Measurements from ENCODE around the gene ARSG.
A peak's percentile ranks its signal among the peaks of the same experiment; 100 is the strongest.
"Not testable (repeated sequence)": the region's sequence is repeated elsewhere in the genome, so short reads cannot be mapped to it uniquely, and the experiment has no call there.

The ARSG gene

DNA sequence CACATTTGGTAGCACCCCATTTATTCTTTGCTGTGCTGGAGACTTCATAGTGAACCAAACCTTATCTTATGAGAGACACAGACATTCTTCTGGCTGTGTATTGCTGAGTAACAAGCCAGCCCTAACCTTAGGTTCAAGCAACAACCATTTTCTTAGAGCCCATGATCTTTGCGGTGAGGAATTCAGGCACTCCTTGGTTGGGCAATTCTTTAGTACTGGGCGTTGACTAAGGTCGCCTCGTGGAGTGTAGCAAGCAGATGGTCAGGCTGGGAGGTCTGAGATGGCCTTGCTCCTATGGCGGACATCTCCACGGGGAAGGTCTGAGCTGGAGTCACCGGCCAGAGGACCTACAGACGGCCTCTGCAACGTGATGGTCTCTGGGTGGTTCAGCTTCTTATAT is 43.1 kb downstream of the ARSG start:
- DNase-seq: no peak

DNA sequence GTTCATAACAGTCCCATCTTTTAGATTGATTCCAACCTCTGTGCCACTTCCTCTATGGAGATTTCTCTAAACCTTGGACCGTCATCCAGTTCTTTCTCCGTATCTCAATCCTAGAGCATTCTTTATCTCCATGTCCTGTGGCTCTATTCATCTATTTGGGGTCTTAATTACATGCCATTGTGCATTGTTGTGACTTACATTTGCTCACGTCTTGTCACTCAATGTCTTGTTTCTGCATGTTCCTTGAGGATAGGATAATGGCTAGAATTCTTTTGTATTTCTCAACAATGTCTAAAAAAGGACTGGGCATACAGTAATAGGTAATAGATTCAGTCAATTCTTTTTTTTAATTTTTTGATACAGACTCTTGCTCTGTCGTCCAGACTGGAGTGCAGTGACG is 50.2 kb downstream of the ARSG start:
- no peak for DNase-seq

DNA sequence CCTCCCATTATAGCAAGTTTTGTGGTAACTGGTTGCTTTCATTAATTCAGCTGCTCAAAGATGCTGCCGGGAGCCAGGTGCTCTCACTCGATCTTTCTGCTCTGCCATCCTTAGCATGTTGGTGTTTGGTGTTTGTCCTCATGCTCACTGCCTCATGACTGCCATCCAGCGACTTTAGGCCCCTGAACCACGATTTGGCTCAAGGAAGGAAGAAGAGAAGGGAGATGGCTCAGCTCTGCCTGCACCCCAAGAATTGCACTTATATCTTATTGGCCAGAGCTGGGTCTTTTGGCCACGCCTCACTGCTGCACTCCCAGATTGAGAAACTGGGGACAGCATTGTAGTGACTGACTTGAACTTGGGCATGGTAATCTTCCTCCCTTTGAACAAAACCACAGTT is 52.7 kb downstream of the ARSG start:
- DNase-seq: no peak

DNA sequence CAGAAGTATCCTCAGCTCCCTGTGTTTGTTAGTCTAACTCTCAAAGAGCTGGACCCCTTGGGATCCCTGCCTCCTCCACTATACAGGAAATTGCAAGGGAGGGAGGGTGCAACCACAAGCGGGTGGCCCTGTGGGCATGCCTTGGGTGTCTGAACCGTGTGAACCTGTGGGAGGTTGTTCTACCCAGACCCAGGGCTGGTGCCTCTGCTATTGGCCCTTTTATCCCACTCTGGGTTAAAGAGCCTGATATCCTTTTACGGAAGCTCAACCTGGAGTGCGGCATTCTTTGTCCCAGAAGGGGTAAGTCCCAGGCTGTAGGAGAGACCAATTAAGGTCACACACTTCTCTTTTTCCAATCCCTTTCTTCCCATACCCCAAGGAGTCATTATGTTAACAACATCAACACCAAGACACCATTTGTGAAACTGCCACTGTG is 53.4 kb downstream of the ARSG start:
- no peak for DNase-seq

DNA sequence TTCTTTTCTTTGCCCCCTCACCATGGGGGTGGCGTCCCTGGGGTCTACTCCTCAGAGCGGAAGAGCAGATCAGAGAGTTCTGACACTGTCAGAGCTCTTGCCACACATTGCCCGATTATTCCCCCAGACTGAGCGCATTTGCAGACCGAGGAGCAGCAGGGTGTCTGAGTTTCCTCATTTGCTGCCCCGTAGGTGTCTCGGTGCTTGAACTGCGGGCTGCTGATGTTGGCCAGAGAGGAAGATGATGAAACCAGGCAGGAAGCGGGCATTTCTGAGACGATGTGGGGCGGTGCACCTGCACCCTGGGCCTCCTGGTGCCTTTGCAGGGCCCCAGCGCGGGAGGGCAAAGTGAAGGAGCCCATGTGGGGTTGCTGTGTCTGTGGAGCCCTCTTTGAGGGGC is 55.2 kb downstream of the ARSG start:
- DNase-seq: no peak

DNA sequence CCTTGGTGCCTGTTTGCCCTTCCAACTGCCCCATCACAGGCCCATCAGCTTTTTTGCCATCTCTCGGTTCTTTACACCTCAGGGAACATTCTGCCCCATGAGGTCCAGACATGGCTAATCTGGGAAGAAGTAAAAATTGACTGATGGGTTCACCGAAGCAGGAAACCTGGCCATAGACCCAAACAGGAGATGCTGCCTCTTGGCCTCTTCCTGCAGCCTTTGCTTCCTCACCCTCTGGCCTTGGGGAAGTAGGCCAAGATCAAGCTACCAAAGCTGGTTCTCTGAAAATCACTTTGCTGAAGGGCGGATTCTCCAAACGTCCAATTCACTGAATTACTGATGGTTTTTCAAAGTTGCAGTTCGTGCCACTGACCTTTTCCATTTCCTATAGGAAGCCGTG is 56.1 kb downstream of the ARSG start:
- no peak for DNase-seq

DNA sequence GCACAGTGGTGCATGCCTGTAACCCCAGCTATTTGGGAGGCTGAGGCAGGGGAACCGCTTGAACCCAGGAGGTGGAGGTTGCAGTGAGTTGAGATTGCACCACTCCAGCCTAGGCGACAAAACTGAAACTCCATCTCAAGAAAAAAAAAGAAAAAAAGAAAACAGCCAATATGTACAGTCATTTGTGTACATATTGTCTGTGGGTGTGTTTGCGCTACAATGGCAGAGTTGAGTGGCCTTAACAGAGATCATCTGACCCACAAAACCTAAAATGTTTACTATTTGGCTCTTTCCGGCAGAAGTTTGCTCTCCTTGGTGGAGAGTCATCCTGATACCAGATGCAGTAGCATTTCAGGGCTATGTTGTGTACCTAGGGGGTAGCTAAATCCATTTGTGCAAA is 57.9 kb downstream of the ARSG start:
- no peak for DNase-seq

DNA sequence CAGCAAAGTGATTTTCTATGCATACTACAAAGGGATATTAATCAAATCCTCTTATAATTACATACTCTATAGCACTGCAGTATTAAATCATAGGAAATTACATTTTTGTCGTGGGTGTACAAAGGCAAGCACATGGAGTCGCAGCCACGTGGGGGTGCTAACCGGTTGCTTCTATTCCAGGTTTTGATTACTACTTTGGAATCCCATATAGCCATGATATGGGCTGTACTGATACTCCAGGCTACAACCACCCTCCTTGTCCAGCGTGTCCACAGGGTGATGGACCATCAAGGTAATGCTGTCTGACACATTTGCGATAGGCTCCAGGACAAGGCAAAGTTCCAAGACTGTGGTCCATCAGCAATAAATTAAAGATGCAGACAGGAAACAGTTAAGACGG is 60.1 kb downstream of the ARSG start:
- DNase-seq: no peak

DNA sequence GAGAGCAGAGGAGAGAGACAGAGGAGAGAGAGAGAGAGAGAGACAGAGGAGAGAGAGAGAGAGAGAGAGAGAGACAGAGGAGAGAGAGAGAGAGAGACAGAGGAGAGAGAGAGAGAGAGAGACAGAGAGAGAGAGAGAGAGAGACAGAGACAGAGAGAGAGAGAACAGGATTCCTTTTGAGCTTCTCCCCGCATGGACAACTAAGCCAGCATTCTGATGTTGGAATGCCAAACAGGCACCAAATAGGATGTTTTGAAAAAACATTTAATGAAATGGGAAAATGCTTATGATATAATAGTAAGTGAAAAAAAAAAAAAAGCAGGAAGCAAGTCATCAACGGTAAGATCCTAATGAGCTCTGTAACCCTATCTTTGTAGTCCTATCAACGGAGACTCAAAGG is 60.7 kb downstream of the ARSG start:
- no peak for DNase-seq

DNA sequence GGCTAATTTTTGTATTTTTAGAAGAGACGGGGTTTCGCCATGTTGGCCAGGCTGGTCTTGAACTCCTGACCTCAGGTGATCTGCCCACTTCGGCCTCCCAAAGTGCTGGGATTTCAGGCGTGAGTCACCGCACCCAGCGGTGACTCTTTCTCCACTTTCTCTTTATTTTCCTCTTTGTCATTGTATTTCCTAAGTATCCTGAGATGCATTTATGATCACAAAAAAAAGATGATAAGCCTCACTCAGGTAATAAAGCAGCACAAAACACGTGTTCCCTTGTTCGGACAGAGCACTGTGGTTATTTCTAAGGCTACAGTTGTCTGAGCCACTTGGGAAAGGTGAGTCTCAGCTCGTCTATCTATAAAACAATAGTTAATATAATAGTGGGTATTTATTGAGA is 61.4 kb downstream of the ARSG start:
- DNase-seq: not testable (repeated sequence)

DNA sequence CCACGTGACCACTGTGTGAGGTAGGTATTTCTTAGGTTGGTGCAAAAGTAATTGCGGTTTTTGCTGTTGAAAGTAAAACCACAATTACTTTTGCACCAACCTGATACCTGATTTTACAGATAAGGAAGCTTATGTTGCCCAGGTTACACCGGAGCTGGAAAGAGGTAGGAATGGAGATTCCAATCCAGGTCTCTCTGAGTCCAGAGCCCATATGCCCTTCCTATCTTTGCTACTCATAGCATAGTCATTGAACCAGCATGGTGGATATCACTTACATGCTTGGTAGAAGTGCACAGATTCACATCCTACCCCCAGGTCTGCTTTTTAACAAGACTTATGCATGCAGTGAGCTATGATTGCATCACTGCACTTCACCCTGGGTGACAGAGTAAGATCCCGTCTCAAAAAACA is 61.8 kb downstream of the ARSG start:
- DNase-seq: no peak

DNA sequence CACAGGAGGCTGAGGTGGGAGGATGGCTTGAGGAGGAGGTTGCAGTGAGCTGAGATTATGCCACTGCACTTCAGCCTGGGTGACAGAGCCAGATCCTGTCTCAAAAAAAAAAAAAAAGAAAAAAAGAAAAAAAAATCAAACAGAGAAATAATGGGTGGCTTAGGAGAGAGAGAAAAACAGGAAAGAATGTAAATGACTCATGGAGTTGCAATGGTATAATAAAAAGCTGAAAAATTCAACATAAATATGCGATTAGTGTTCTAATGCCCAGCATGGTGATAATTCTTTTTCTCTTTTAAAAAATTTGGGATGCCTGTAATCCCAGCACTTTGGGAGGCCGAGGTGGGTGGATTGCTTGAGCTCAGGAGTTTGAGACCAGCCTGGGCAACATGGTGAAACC is 63.0 kb downstream of the ARSG start:
- not testable (repeated sequence) for DNase-seq

DNA sequence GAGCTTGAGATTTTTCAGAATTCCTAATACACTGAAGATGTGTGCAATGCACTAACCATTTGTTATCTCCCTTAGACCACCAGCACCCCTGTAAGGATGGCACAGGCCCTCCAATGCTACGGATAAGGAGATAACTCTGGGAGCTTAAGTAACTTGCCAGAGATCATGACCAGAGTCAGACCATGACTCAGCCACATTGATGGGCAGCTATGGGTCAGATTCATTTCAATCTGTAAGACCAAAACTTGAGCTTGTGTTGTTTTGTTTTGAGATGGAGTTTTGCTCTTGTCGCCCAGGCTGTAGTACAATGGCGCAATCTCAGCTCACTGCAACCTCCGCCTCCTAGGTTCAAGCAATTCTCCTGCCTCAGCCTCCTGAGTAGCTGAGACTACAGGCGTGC is 63.8 kb downstream of the ARSG start:
- not testable (repeated sequence) for DNase-seq

DNA sequence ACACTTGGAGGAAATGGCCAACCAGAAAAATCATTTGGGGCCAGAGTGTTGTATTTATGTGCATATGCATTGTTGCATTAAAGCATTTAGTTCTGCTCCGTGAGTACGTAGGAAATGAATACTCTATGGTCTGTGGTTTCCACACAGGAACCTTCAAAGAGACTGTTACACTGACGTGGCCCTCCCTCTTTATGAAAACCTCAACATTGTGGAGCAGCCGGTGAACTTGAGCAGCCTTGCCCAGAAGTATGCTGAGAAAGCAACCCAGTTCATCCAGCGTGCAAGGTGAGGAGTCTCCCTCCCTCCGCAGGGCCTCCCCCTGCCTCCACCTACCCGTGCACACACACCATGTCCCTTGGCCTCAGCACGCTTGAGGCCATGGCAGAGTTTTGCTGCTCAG is 65.2 kb downstream of the ARSG start:
- DNase-seq: no peak

DNA sequence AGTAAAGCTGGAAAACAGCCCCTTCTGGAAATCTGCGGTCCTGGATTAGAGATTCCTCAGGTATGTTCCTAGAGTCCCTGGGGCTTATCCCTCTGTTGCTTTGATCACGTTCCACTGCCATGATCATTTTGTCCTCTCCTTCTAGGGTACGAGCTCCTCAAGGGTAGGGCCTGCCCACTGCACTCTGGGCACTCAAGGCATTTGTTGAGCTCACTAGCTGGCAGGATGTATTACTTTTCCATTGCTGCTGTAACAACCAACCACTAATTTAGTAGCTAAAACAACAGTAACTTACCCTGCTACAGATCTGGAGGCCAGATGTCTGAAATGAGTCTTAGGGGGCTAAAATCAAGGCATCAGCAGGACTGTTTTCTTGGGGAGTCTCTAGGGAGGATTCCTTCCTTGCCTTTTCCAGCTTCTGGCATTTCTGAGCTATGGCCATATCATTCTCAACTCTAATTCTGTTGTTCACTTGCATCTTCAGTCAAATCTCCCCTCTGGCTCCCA is 65.7 kb downstream of the ARSG start:
- no peak for DNase-seq

DNA sequence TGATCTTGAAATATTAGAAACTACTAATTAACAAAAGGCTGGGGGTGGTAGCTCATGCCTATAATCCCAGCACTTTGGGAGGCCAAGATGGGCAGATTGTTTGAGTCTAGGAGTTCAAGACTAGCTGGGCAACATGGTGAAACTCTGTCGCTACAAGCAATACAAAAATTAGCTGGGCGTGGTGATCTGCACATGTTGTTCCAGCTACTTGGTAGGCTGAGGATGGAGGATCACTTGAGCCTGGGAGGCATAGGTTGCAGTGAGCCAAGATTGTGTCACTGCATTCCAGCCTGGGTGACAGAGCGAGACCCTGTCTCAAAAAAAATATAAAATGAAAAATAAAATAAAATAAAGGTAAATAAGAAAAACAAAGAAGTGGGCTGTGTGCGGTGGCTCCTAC is 66.6 kb downstream of the ARSG start:
- DNase-seq: no peak

DNA sequence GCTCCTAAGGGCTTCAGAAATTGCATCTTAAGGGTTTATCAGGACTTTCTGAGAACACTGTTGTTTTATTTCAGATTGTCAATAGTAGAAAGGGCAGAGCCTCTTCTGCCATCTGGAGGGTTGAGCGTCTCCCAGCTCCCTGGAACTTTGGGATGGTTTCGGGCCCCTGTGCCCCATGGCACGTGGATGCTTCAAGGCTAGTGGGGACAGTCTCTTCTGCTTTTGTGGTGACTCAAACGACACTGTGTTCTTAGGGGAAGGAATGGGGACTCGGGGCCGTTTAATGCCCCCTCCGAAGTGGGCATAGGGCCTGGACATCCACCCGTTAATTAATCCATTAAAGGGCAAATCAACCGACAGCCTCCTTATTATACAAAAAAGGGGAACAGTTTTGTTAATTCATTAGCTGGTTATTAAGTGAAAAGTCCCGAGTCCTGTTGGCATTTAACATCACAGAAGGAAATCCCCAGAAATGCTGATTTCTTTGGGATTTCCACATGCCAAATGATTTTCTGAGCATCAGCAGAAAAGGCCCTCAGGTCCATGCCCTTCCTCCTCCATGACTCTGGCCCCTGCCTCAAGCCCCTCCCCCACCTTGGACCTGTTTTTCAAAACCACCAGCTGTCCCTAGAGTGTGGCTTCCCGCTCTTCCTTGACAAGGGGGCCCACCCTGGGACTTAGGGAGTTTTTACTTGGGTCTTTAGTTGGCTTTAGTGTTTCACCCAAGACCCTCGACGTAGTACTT is 68.7 kb downstream of the ARSG start:
- no peak for DNase-seq

DNA sequence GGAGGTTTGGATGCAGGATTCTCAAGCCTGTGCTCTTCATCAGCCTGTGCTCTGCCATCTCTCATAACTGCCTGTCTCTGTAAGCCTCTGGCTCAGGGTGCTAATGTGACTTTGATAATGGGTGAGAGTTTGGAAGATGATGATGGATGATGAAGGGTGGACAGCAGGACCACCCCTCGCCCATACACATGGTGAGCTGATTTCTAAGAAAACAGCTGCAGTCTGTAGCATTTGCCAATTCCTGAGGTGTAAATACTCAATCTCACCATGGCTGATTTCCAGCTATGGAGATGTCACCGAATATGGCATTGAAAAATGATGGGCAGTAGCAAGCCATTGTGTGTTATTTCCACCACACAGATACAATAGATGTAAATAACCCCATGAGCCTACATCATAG is 74.2 kb downstream of the ARSG start:
- DNase-seq: no peak

DNA sequence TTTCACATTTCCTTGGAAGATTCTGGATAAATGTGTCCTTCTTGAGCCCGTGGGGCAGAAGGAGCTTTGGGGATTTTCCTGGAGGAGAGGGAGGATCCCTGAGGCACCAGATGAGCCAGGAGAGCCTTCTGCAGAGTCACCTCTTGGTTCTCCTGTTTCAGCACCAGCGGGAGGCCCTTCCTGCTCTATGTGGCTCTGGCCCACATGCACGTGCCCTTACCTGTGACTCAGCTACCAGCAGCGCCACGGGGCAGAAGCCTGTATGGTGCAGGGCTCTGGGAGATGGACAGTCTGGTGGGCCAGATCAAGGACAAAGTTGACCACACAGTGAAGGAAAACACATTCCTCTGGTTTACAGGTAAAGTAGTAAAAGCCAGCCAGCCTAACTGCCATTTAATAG is 77.1 kb downstream of the ARSG start:
- DNase-seq: no peak

DNA sequence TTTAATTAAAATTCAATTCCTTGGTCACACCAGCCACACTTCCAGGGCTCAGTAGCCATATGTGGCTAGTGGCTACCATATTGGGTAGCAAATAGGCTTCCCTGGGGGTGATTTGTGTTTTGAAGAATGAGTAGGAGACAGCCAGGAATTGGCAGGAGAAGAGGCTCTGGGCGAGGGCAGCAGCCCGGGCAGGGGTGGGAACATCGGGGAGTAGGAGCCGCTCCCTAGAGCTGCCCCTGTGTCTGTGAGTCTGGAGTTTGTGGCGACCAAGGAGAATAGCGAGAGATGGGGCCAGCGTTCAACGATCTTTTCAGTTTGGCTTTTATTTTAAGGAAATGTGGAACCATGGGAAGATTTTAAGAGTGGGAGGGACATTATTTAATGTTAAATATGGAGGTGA is 84.3 kb downstream of the ARSG start:
- DNase-seq: no peak

DNA sequence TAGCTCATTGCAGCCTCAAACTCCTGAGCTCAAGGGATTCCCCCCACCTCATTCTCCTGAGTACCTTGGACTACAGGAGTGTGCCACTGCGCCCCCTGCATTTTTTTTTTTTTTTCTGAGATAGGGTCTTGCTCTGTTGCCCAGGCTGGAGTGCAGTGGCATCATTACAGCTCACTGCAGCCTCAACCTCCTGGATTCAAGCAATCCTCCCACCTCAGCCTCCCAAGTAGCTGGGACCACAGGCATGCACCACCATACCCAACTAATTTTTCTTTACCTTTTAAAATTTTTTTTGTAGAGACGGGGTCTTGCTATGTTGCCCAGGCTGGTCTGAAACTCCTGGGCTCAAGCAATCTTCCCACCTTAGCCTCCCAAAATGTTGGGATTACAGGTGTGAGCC is 84.9 kb downstream of the ARSG start:
- DNase-seq: not testable (repeated sequence)

DNA sequence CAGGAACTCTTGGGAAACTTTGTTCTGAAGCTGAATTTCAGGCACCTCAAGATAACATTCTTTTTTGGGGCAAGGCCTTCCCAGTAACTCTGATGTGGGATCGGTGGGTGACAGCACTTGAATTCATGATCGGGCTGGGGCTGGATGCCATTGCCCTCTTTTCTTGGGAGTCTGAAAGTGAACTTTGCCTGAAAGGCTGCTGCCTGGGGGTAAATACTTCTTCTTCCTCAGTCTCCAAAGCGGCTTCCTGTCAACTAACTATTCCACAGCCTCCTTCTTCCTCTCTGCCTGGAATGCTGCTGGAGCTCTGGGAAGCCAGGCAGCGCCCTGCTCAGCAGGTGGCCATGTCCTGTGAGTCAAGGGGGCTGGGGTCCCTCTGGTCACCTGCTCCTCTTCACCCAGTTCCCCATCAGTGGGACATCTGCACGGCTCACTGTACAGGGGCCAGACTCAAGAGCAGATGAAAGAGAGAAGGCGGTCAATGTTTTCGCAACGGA is 86.5 kb downstream of the ARSG start:
- peak; percentile 86 for DNase-seq

DNA sequence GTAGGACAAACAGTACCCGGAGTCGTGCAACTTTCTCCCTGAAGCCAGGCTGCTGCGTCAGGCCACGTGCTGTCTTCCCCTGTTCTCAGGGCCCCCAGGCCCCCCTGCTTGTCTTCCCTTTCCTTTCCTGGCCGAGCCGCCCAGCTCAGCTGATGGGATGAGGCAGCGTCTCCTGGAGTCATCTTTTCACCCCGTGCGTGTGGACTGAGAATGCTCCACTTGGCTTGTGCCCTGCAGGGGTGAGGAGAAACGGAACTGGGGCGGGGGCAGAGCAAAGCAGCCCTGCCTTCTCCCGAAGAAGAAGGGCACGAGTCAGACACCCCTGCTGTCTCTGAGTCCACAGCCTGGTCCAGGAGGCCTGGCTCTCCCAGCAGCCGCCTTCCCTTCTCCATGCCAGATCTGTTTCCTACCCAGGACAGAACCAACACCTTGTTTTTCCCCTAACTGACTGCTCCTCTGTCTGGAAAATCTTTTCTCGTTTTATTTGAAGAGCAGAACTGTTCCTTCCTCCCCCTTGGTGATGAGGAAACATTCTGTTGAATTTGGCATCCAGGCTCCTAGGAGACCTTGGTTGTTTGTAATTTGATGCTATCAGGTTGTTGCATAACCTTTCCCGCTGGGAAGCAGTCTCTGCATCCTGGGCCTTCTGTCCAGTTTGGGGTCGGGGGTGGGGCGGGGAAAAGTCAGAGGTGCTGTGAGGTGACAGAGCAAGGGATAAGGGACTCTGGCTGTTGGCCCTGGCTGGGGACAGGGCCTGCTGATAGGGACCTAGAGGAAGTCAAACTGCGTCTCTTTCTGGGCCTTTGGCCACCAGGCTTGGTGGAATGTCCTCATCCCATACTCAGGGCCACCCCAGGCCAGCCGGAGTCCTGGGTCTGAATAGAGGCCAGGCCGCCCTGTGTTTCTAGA is 87.2 kb downstream of the ARSG start:
- peak; percentile 82 for DNase-seq

DNA sequence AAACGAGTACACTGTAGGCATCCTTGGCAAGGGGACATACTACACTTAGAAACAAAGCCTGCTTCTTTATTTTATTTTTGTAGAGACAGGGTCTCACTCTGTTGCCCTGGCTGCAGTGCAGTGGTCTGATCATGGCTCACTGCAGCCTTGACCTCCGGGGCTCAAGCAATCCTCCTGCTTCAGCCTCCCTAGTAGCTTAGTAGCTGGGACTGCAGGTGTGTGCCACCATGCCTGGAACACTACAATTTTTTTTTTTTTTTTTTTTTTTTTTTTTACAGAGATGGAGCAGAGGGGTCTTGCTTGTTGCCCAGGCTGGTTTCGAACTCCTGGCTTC is 87.8 kb downstream of the ARSG start:
- no peak for DNase-seq
